ENCODE data around the gene SCN9A. TPM values are rescaled to one million over a fixed set of nuclear protein-coding genes. Genes with fewer than 3 reads are reported as not detected.
"Not testable (repeated sequence)": the region's sequence is repeated elsewhere in the genome, so short reads cannot be mapped to it uniquely, and the experiment has no call there.

Gene SCN9A
- total and polyA plus RNA-seq, 12 donors: 0.30 to 7.9 (median 1.7) TPM

GRCh38 chr2:166314022-166314759 is 61.6 kb downstream of the SCN9A start:
- WGBS, 4 donors: 54 to 65% (median 62%) methylated on average over 5 of the region's 5 CpGs

GRCh38 chr2:166312863-166313262 is 62.9 kb downstream of the SCN9A start:
- intact Hi-C loops (cut with DNase I): not testable (repeated sequence)

More at GRCh38 chr2:166314022-166314759, 61.6 kb downstream of the SCN9A start:
- Histone ChIP-seq H3K36me3 (replicated peaks in 1 of 2) (no peaks in the 10 kb centered on the region), H3K9me3 (replicated peaks in 1 of 3) (no peaks in the 10 kb centered on the region), H3K27me3 (no peaks in the 10 kb centered on the region), H3K4me3 (no peak overlapping the region), H3K4me1 (replicated peaks in 1 of 2) (no peaks in the 10 kb centered on the region), H3K27ac (no peak overlapping the region)
- intact Hi-C loops (cut with DNase I): no loop called here
- DNase-seq: no peak
- TF ChIP-seq POLR2A (IDR thresholded peaks at IDR 0.05): no peak
- TF ChIP-seq CTCF (IDR thresholded peaks at IDR 0.05): no peak

GRCh38 chr2:166307326-166307725 is 68.4 kb downstream of the SCN9A start:
- H3K9me3 ChIP-seq (replicated peaks in 1 of 3): no peaks in the 10 kb centered on the region
- no peak overlapping the region for H3K4me3 ChIP-seq
- H3K4me1 ChIP-seq (replicated peaks in 1 of 2): no peaks in the 10 kb centered on the region
- no peaks in the 10 kb centered on the region for H3K27me3 ChIP-seq
- H3K27ac ChIP-seq: no peak overlapping the region
- intact Hi-C loops (cut with DNase I): no loop called here
- no peaks in the 10 kb centered on the region for H3K36me3 ChIP-seq (replicated peaks in 1 of 2)
- no peak for DNase-seq
- WGBS, 4 donors: 45 to 53% (median 53%) methylated on average over 3 of the region's 3 CpGs
- no peak for TF ChIP-seq POLR2A (IDR thresholded peaks at IDR 0.05)
- TF ChIP-seq CTCF (IDR thresholded peaks at IDR 0.05): no peak

More at GRCh38 chr2:166312863-166313262, 62.9 kb downstream of the SCN9A start:
- not testable (repeated sequence) for H3K9me3 ChIP-seq (replicated peaks in 1 of 3); H3K4me3 ChIP-seq; H3K36me3 ChIP-seq (replicated peaks in 1 of 2); H3K27me3 ChIP-seq; DNase-seq; H3K4me1 ChIP-seq (replicated peaks in 1 of 2); H3K27ac ChIP-seq
- 0 to 38% (median 32%) methylated on average over 2 of the region's 2 CpGs for WGBS, 4 donors

- no peak overlapping the region for H3K27ac ChIP-seq
- no peak overlapping the region for H3K4me3 ChIP-seq
- H3K9me3 ChIP-seq (replicated peaks in 1 of 3): no peaks in the 10 kb centered on the region
- H3K4me1 ChIP-seq (replicated peaks in 1 of 2): no peaks in the 10 kb centered on the region
- no peaks in the 10 kb centered on the region for H3K27me3 ChIP-seq
- TF ChIP-seq POLR2A (IDR thresholded peaks at IDR 0.05) (no peak), CTCF (IDR thresholded peaks at IDR 0.05) (no peak)
- no peak for DNase-seq
- H3K36me3 ChIP-seq (replicated peaks in 1 of 2): no peaks in the 10 kb centered on the region
- intact Hi-C loops (cut with DNase I): no loop called here
- 86 to 98% (median 92%) methylated on average over 1 of the region's 1 CpG for WGBS, 4 donors
These were observed 71.1 kb downstream of the SCN9A start for GRCh38 chr2:166304656-166305055.

- no peak for DNase-seq
- no peak overlapping the region for H3K4me3 ChIP-seq
- no peaks in the 10 kb centered on the region for H3K4me1 ChIP-seq (replicated peaks in 1 of 2)
- H3K27ac ChIP-seq: no peak overlapping the region
- H3K9me3 ChIP-seq (replicated peaks in 1 of 3): no peaks in the 10 kb centered on the region
- TF ChIP-seq POLR2A (IDR thresholded peaks at IDR 0.05) (no peak), CTCF (IDR thresholded peaks at IDR 0.05) (no peak)
- 49 to 57% (median 53%) methylated on average over 3 of the region's 3 CpGs for WGBS, 4 donors
- no peaks in the 10 kb centered on the region for H3K36me3 ChIP-seq (replicated peaks in 1 of 2)
- H3K27me3 ChIP-seq: no peaks in the 10 kb centered on the region
- intact Hi-C loops (cut with DNase I): no loop called here
These were observed 73.7 kb downstream of the SCN9A start for GRCh38 chr2:166302036-166302435.

Measured in adrenal gland (tissue), 12 donors.